VCaP (cell line): ENCODE results near the gene C2orf76.

Experiments
- H3K27ac ChIP-seq: fragments of 450-650 bp; 2 replicates; pipeline ENCODE4 v1.5.1; 2017
- TF ChIP-seq, protein P1 (sequence below): fragments of 450-650 bp; conservative IDR thresholded peaks from 2 replicates; pipeline ENCODE4 v1.5.1; 2017; ENCODE audit warnings: mild to moderate bottlenecking, moderate library complexity

Gene C2orf76

DNA sequence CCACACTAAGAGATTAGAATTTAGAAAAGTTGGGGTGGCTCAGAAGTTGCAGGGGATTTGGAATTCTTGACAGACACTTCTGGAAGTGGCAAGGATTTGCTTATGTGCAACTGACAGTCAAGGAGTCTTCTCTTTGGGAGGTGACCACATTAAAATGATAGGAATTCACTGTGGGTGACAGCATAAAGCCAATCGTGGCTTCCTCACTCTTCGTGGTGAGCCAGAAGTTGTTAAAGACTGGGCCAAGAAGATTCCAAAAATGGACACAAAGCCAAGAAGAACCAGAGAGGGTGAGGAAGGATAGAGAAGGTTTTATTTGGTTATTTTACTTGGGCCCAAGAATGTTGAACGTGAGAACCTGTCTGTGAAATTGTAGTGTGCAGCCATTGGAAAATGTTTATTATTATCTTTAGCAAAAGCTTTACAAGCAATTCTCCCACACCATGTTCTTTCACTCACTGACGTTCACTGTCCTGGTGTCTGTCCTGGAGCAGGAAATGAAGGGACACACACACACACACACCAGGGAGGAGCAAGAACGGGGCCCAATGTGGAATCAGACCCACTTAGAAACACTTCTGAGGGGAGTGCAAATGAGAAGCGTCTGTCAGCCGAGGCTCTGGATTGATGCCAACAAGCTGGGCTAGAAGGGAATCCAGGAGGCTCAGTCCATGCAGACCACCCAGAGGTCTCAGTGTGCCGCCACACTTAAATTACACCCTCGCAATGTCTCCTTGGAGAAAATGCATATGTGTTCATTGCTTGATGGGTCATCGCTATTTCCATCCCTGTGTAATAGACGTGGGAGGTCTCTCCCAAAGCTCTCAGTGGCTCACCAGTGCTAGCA, 105.8 kb downstream of the C2orf76 start:
- no peak overlapping the region for H3K27ac ChIP-seq
- TF ChIP-seq, protein P1, sequence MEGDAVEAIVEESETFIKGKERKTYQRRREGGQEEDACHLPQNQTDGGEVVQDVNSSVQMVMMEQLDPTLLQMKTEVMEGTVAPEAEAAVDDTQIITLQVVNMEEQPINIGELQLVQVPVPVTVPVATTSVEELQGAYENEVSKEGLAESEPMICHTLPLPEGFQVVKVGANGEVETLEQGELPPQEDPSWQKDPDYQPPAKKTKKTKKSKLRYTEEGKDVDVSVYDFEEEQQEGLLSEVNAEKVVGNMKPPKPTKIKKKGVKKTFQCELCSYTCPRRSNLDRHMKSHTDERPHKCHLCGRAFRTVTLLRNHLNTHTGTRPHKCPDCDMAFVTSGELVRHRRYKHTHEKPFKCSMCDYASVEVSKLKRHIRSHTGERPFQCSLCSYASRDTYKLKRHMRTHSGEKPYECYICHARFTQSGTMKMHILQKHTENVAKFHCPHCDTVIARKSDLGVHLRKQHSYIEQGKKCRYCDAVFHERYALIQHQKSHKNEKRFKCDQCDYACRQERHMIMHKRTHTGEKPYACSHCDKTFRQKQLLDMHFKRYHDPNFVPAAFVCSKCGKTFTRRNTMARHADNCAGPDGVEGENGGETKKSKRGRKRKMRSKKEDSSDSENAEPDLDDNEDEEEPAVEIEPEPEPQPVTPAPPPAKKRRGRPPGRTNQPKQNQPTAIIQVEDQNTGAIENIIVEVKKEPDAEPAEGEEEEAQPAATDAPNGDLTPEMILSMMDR, result no peak

DNA sequence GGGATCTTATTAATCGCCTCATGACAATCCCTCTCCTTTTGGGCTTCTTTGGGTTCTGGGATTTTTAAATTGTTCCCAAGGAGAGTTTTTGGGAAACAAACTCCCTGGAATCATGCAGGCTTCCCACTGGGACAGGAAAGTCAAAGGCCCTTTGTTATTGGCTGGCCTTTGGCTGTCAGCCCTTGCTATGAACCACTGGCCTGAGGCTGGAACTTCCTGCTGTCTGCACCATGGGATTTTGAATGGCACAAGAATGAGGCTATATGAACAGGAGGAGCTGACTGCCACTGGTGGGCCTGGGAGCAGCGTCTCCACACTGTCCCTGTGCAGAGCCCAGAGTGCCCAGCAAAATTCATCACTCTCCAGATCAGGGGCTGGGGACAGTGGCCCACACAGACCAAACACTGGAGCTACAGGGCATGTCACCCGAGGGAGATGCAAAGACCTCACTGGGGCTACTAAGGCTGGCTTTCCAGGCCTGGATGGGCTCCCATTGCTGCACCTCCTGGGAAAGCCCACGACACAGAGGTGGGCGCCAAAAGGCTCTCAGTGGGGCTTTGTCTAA, 107.3 kb downstream of the C2orf76 start:
- TF ChIP-seq, protein P1, result no peak
- no peak overlapping the region for H3K27ac ChIP-seq

DNA sequence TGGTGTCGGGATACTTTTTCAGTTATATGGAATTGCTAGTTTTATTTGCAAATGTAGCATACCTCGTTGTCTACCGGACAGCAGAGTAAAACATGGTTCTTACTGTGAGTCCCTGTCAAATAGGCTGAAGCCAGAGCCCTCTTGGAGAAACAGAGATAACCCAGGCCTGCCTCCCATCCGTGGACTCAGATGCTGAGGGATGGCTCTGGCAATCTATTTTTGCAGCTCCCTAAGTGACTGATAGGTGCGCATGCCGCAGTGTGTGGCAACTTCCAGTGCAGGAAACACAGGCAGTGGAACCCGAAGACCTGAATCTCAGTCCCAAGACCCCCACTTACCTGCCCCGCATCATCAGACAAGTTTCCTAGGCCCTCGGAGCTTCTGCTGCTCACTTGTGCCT, 109.4 kb downstream of the C2orf76 start:
- H3K27ac ChIP-seq, result no peak overlapping the region
- TF ChIP-seq, protein P1, result no peak

- TF ChIP-seq, protein P1, result no peak
- H3K27ac ChIP-seq, result no peak overlapping the region
Observed at GRCh38 chr2:119256582-119256921, 110.1 kb downstream of the C2orf76 start.

- H3K27ac ChIP-seq, result no peak overlapping the region
- TF ChIP-seq, protein P1, result no peak
Observed at GRCh38 chr2:119255760-119256581, 110.7 kb downstream of the C2orf76 start.

DNA sequence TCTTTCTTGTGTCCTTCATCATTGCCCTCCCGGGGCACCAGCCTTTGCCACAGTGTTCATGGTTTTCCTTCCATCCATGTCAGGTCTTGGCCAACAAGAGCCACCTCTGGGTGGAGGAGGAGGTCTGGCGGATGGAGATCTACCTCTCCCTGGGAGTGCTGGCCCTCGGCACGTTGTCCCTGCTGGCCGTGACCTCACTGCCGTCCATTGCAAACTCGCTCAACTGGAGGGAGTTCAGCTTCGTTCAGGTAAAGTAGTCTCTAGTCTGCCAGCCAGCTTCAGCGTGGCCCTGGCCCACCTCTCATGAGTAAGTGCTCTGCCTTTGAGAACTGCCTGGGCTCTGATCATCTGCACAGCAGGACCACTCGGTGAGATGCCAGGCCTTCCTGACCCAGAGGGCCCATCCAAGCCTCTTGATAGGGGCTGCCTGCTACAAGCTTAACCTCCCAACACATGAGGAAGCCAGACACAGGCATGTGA, 112.0 kb downstream of the C2orf76 start:
- TF ChIP-seq, protein P1, result no peak
- no peak overlapping the region for H3K27ac ChIP-seq
